PFSK-1 (cell line): ENCODE data around the gene MAGOHB.

Experiments used
- FOXP2 ChIP-seq: optimal IDR thresholded peaks from 2 replicates; pipeline ENCODE3; 2011; ENCODE audit warnings: borderline replicate concordance, control low read depth, inconsistent platforms; ENCODE audit not compliant: insufficient read depth; ENCODE audit errors: extremely low read length, extremely low read depth
- POLR2AphosphoS5 ChIP-seq: IDR thresholded peaks from 2 replicates; pipeline ENCODE4 v1.6.1; 2012; ENCODE audit warnings: low read depth, mild to moderate bottlenecking, control low read depth, low read length, moderate library complexity
- SIN3A ChIP-seq: IDR thresholded peaks from 2 replicates; pipeline ENCODE4 v1.6.1; 2012; ENCODE audit warnings: mild to moderate bottlenecking, low read length, moderate library complexity, borderline replicate concordance; ENCODE audit not compliant: insufficient read depth
- TAF1 ChIP-seq: IDR thresholded peaks from 2 replicates; pipeline ENCODE4 v1.6.1; 2012; ENCODE audit warnings: low read length, control low read depth, borderline replicate concordance; ENCODE audit not compliant: insufficient read depth
- TF ChIP-seq, protein P1 (sequence below), 2 experiments: IDR thresholded peaks; 2 replicates each; pipeline versions ENCODE4 v1.6.1 to v1.8.0; 2011 to 2012; ENCODE audit warnings: low read depth in 2 of 2, low read length in 2 of 2, control low read depth in 1 of 2, inconsistent platforms in 1 of 2, mild to moderate bottlenecking in 1 of 2, moderate library complexity in 1 of 2; ENCODE audit not compliant: insufficient read depth in 1 of 2

Gene MAGOHB

DNA sequence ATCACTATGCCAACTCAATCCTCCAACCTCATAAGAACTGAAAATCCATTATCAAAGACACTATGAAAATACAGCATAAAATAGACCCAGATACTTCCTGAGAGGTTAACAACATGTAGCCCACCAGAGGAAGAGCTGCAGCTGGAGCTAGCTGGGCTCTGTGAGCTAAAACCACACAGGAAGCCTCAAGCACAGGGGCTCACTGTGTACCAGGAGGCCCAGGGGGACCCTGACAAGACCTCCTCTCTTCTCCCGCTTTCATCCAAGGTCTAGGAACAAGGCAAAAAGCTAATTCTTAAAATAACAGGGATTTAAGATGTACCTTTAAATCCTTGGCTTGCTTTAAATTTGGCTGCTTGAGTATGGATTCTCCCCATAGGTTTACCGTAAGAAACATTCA is 54.2 kb downstream of the MAGOHB start:
- TF ChIP-seq POLR2AphosphoS5: no peak
- TF ChIP-seq FOXP2: no peak
- no peak for TF ChIP-seq TAF1
- no peak for TF ChIP-seq SIN3A
- TF ChIP-seq, protein P1, sequence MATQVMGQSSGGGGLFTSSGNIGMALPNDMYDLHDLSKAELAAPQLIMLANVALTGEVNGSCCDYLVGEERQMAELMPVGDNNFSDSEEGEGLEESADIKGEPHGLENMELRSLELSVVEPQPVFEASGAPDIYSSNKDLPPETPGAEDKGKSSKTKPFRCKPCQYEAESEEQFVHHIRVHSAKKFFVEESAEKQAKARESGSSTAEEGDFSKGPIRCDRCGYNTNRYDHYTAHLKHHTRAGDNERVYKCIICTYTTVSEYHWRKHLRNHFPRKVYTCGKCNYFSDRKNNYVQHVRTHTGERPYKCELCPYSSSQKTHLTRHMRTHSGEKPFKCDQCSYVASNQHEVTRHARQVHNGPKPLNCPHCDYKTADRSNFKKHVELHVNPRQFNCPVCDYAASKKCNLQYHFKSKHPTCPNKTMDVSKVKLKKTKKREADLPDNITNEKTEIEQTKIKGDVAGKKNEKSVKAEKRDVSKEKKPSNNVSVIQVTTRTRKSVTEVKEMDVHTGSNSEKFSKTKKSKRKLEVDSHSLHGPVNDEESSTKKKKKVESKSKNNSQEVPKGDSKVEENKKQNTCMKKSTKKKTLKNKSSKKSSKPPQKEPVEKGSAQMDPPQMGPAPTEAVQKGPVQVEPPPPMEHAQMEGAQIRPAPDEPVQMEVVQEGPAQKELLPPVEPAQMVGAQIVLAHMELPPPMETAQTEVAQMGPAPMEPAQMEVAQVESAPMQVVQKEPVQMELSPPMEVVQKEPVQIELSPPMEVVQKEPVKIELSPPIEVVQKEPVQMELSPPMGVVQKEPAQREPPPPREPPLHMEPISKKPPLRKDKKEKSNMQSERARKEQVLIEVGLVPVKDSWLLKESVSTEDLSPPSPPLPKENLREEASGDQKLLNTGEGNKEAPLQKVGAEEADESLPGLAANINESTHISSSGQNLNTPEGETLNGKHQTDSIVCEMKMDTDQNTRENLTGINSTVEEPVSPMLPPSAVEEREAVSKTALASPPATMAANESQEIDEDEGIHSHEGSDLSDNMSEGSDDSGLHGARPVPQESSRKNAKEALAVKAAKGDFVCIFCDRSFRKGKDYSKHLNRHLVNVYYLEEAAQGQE (IDR thresholded peaks at IDR 0.05; ENCODE audit: insufficient read depth in 1 of 2, low read depth in 2 of 2, low read length in 2 of 2): no peak

DNA sequence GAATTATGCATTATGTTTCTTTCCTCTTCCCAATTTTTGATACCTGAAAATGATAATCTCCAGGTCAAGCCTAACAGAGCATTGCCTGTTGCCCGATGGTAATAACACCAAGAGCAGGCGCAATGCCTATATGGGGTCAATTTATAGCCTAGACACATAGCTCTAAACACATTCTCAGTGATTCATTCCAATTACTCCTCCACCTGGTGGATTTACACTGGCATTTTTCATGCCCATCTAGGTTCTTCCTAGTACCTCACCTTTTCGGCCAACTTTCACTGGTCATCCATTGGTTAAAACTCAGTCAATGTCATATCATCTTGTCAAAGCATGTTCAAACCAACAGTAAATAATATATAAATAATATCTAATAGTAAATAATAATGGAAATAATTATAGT is 54.6 kb downstream of the MAGOHB start:
- TF ChIP-seq TAF1: no peak
- TF ChIP-seq SIN3A: no peak

DNA sequence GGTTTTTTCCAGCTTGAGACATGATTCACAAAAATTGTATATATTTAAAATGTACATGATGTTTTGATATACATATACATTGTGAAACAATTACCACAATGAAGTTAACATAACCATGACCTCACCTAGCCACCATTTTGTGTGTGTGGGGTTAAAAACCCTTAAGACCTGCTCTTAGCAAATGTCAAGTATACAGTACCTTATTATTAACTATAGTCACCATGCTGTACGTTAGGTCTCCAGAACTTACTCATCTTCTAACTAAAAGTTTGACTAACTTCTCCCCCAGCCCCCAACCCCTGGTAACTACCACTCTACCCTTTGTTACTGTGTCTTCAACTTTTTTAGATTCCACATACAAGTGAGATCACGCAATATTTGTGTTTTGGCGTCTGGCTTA is 55.1 kb downstream of the MAGOHB start:
- TF ChIP-seq POLR2AphosphoS5: no peak
- no peak for TF ChIP-seq FOXP2
- TF ChIP-seq SIN3A: no peak
- no peak for TF ChIP-seq TAF1
- TF ChIP-seq, protein P1 (IDR thresholded peaks at IDR 0.05; ENCODE audit: insufficient read depth in 1 of 2, low read depth in 2 of 2, low read length in 2 of 2): no peak

DNA sequence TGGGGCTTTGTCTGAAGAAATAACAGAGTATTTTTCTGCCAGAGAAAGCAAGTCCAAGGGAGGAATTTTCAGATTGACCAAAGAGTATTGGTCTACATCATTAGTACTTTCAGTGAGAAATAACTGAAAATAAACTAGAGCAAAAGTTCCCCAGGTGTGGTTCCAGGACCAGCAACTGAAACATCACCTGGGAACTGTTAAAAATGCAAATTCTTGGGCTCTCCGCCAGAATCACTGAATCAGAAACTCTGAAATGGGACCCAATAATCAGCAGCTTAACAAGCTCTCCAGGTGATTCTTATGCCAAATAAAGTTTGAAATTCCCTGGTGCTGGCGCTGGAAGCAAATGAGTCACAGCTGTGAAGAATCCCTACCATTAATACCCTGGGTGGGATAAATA is 55.6 kb downstream of the MAGOHB start:
- no peak for TF ChIP-seq POLR2AphosphoS5
- TF ChIP-seq FOXP2: no peak
- TF ChIP-seq SIN3A: no peak
- TF ChIP-seq TAF1: no peak
- TF ChIP-seq, protein P1 (IDR thresholded peaks at IDR 0.05; ENCODE audit: insufficient read depth in 1 of 2, low read depth in 2 of 2, low read length in 2 of 2): no peak

DNA sequence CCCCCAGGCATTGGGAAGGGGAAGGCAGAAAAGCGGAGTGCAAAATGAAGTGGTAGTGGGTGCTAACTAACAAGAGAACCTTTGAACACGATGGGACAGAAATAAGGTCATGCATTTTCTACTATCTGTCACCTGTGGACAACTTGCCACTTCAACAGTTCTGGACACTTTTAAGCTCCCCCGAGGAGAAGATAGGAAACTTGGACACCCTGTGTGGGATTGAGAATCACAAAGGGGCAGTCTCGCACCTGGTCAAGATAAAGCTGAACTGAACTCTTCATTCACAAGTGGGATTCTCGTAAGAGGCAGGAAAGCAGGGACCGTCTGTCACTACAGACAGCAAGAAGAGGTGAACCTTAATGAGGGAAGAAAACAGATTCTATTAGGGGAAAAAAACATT is 56.1 kb downstream of the MAGOHB start:
- TF ChIP-seq FOXP2 (no peak), SIN3A (no peak), POLR2AphosphoS5 (no peak), TAF1 (no peak)
- TF ChIP-seq, protein P1 (IDR thresholded peaks at IDR 0.05; ENCODE audit: insufficient read depth in 1 of 2, low read depth in 2 of 2, low read length in 2 of 2): no peak
